HG02852 (cell line): Measurements from ENCODE around the gene ARHGAP27.

ENCODE experiments used
- ATAC-seq: cut with Tn5 transposase; IDR thresholded peaks from one replicate; pipeline ENCODE4 v1.9.1; 2021; ENCODE audit warnings: mild to moderate bottlenecking, moderate library complexity; ENCODE audit not compliant: unreplicated experiment

ARHGAP27 gene

GRCh38 chr17:45410144-45411091 is 22.3 kb downstream of the ARHGAP27 start:
- no peak for ATAC-seq

GRCh38 chr17:45409659-45410076 is 23.0 kb downstream of the ARHGAP27 start:
- ATAC-seq: no peak

- ATAC-seq: no peak
Observed at GRCh38 chr17:45408611-45409421, 23.9 kb downstream of the ARHGAP27 start.

GRCh38 chr17:45406107-45406506 is 26.6 kb downstream of the ARHGAP27 start:
- no peak for ATAC-seq

- no peak for ATAC-seq
Observed at GRCh38 chr17:45405250-45406086, 27.2 kb downstream of the ARHGAP27 start.

GRCh38 chr17:45404870-45405249 is 27.8 kb downstream of the ARHGAP27 start:
- ATAC-seq: no peak

DNA sequence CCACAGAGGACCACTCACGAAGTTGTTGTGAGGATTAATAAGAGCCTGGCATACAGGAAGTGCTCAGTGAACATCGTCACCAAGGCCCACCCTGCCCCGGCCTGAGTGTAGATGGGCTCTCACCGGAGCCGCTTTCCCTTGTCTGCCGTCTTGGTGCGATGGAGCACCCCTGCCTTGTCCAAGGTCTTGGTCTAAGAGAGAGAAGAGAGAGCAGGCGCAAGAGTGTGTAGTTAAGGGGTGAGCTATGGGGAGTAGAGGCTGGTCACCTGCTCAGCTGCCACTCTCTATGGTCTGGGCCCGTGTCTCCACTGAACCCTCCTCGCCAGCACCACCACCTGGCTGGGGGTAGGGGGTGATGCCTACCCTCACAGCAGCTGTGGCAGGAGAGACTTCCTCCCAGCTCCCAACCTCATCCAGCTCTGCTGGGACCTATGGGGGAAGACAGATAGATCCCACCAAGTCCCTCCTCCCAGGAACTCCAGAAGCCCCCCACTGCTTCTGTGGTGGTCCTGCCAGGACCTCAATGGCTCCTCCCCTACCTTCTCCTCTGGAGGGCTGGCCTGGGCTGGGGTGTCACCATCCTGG is 28.7 kb downstream of the ARHGAP27 start:
- ATAC-seq: no peak

DNA sequence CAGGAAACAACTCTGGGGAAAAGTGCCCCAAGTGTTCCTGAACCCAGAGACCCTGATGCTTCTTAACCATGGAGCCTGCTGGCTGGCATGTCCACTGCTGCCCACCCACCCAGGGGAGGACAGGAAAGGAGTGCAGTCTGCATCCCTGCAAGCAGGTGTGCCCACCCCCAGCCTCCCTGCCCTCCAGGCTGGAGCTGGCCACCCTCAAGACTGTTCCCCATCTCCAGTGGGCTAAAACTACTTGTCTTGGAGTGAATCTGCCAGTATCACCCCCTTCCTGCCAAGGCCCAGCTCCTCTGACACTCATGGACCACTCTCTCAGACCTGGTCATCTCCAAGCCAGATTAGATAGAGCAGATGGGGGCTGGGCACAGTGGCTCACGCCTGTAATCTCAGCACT is 29.8 kb downstream of the ARHGAP27 start:
- ATAC-seq: no peak

- no peak for ATAC-seq
Observed at GRCh38 chr17:45398800-45399199, 33.9 kb downstream of the ARHGAP27 start.

GRCh38 chr17:45397796-45398195 is 34.9 kb downstream of the ARHGAP27 start:
- no peak for ATAC-seq

DNA sequence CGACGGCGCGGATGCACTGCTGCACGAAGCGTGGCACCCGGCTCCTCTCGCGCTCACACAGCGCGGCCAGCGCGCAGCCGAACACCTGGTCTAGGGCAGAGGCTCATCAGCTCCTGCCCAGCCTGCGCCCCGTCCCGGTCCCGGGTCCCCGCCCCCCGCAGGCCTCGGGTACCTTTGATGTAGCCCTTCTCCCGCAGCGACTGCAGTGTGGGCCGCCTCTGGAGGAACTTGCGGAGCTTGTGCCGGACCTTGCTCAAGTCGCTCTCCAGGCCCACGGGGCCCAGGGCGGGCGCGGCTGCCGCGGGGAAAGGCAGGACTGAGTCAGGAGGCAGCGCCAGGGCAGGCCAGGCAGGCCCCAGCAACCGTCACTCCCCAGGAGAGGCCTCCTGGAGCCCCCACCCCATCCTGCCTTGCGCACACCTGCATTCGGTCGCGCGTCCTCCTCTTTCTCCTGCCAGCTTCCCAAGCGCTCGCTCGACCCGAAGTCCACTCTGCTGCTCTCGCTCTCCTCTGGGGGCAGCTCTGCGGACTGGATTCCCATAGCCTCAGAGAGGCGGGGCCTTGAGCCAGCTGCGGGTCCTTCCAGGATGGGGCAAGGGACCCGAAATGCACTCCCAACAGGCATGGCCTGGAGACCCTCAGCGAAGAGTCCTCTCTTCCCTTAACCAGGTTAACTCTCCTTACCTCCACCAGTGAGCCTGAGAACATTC is 36.0 kb downstream of the ARHGAP27 start:
- no peak for ATAC-seq

DNA sequence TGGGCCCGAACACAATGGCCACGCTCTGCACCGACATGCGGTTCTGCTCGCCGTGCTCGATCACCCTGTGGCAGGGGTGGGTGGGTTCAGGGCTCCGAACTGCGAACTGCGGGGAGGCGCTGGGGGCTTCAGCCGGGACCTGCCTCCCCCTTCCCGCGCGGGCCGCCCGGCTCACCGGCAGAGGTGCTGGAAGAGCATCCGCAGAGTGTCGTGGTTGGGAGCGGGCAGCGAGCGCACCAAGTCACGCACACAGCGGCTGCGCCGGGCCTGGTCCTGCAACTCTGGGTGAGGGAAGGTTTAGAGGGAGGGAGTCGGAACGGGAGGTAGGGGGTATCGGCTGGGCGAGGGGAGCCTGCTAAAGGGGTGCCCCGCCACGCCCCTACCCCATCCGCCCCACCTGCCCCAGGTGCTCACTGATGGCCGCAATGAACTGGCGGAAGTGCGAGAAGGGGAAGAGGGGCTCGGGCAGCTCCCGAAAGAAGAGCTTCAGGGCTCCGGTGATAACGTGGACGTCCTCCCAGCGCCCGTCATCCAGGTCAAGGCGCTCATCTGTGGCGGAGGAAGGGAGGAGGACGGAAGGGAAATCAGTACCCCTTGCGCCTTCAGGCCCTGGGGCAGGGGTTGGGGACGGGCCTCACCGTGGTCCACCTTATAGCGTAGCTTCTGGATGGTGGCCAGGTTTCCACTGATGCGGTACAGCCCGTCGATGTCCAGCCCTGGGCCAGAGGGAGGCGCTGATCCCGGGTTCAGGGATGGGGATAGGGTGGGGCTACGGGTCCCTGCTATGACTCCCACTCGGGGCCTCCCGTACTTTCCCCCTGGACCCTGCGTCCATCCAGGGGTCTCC is 36.9 kb downstream of the ARHGAP27 start:
- ATAC-seq: no peak

GRCh38 chr17:45394913-45395568 is 37.6 kb downstream of the ARHGAP27 start:
- ATAC-seq: no peak

GRCh38 chr17:45394564-45394912 is 38.1 kb downstream of the ARHGAP27 start:
- ATAC-seq: no peak

GRCh38 chr17:45394091-45394490 is 38.6 kb downstream of the ARHGAP27 start:
- ATAC-seq: no peak

DNA sequence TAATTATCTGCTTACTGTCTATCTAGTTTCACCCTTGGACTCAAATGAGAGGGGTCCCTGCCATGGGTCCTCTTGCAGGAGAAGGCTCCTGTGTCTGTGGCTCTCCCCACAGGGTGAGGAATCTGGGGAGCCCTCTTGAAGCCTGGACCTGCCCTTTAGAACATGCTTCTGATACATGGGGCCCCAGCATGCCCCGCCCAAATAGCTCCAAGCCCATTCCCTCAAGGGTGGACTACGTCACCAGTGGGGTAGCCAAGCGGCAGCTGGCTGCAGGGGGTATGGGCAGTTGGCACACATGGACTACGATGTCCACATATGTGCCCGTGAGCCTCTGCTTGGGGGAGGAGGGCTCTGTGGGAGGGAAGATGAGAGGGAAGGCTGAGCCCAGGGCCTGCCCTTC is 39.3 kb downstream of the ARHGAP27 start:
- ATAC-seq: no peak

DNA sequence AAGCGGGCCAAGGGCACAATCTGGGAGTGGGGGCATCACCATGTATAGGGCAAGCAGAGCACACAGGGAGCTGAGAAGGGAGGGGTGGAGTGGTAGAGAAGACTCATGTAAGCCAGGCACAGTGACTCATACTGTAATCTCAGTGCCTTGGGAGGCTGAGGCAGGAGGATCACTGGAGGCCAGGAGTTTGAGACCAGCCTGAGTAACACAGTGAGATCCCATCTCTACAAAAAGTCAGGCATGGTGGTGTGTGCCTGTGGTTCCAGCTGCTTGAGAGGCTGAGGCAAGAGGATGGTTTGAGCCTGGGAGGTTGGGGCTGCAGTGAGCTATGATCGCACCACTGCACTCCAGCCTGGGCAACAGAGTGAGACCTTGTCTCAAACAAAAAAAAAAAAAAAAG is 40.8 kb downstream of the ARHGAP27 start:
- no peak for ATAC-seq

GRCh38 chr17:45391291-45391690 is 41.4 kb downstream of the ARHGAP27 start:
- ATAC-seq: no peak

DNA sequence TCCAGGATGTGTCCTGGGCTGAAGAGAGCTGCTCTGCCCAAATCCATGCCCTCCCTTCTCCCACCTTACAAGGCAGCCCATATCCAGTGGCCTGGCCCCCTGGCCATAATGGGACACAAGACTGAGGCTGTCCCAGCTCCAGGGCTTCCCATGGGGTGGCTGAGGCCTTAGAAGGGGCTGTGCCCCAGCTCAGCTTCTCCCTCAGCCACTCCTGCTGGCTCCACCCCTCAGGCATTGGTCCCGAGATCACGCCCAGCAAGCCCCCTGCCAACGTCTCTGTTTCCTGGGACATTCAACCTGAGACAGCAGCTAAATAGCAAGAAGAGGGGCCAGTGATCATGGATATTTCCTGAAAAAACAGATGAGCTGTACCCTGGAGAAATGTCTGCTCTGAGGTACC is 43.3 kb downstream of the ARHGAP27 start:
- ATAC-seq: no peak
